Activated CD8-positive, alpha-beta memory T cell treated with anti-CD3 and anti-CD28 coated beads, Interleukin-2, amount 50 U/mL, for 24 hours (primary cell): ENCODE results near the gene PHF19.
A peak's percentile ranks its signal among the peaks of the same experiment; 100 is the strongest.

Source experiments
- DNase-seq: peaks from one replicate; pipeline ENCODE4 v3.0.0-alpha.2; 2020; ENCODE audit errors: extremely low read depth

Gene PHF19

DNA sequence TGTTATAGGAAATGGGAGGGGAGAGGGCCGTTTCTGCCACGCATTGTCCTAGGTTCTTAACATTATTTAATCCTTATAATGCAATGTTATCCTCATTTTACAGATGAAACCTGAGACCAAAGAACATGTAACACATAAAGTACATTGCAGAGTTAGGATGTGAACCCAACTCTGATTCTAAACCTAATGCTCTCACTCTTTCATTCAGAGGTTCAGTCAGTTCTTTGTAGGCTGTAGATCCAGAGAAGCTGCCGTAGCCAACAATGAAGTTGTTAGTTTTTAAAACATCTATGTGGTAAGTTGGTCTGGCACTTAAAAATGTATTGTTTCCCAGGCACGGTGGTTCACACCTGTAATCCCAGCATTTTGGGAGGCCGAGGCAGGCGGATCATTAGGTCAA, 23.8 kb downstream of the PHF19 start:
- DNase-seq, result no peak

DNA sequence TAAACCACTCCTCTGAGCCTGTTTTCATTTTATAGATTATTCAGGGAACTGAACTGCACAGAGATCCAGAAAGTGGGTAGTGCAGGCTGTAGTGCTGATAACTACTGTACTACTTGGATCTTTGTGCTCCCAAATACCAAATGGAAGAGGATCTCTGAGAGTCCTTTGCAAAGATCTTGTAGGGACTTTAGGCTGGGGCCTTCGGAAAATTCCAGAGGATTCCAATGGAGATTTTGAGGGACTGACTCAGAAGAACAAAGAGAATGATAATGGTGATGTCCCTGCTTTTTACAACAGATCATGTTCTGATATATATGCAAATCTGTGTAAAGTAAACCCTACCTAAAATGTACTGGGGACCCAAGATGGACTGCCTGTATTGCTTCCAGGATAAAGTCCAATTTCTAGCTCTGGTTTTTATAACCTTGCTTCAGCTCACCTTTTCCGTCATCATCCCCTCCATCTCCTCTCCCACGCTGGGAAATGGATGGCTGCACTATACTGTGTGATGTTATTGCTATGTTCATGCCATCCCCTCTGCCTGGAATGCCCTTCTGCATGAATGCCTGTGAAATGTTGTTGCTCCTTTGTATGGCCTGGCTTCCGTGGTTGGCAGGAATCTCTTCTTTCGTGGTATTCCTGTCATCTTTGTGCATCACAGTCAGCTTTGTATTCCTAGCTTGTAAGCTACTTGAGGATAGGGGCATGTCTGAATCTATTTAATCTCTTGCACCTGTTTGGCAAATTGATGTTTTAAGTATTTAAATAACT, 24.6 kb downstream of the PHF19 start:
- no peak for DNase-seq

DNA sequence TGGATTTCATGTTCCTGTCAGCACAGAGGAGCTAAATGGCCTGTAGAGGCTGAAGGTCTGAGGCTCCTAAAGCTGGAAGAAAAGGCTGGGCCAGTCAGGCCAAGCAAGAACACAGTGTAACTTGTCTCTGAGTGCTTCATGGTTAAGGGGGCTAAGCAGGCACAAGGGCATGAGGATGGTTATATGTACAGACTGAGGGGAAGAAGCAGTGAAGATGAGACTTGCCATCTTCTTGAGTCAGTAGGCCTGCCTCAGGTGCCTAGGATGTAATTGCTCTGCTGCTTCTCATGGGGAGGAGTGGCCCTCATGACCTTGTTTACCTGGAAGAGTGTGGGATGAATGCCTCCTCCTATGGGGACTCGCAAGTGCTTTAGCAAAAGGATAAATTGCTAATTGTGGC, 25.5 kb downstream of the PHF19 start:
- DNase-seq, result no peak

DNA sequence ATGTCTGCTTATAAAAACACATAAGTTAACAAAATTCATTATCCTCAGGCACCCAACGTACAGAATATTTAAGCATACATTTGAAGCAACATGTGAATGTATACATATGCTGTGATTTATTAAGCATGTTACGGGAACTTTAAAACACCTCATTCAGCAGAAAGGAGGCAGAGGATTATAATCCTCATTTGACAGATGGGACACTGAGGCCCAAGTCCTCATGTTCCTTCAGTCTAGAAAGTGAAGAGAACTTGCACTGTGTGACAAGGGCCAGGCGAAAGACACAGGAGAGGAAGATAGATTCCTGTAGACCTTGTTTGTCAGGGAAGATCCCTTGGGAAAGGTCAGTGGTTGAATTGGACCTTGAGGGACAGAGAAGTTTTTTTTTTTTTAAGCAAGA, 26.7 kb downstream of the PHF19 start:
- DNase-seq, result no peak

DNA sequence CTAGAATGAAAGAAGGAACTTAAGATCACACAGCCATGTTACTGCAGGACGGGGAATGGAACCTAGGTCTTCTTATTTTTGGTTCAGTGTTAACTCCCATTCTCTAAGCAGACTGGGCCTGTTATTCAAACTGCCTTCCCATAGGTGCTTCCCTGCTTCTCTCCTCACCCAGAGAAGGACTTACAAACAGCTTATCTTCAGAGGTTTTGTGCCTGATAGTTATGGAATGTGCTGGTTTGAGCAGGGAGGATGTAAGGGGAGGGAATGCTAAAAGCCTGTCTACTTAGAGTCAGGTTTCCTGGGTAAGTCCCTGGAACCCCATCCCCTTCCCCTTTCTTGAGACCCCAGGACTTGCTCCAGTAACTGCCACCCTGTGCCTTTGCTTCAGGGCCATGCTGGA, 30.1 kb downstream of the PHF19 start:
- DNase-seq, result no peak

DNA sequence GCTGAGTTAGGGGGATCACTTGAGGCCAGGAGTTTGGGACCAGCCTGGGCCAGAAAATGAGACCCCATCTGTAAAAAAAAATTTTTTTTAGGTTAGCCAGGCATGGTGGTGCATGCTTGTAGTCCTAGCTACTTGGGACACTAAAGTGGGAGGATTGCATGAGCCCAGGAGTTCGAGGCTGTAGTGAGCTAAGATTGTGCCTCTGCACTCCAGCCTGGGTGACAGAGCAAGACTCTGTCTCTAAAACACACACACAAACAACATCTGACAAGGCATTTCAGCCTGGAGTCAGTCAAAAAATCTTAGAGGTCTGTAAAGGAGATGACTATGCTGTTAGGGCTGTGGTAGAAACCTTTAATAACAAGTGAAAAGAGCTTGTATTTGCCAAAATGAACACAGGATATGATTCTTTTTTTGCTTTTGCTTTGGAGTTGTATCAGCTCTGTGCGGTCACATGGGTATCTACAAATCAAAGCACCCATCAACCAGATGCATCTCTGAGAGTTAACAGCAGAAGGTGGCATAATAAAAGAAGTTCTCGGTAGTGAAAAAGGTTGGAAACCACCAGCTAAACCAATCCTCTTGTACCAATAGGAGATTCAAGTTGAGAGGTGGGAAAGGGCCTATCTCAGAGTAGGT, 30.6 kb downstream of the PHF19 start:
- no peak for DNase-seq

- no peak for DNase-seq
Measured at GRCh38 chr9:120845255-120845654, 31.7 kb downstream of the PHF19 start.

- peak; percentile 89 for DNase-seq
Measured at GRCh38 chr9:120842685-120843485, 34.1 kb downstream of the PHF19 start, which contains the start of gene PSMD5. PSMD5 (minus strand) TSS chr9:120842922; CDS start chr9:120842909, 13 bp downstream.

GRCh38 chr9:120841930-120842684, 34.9 kb downstream of the PHF19 start:
- DNase-seq, result no peak

DNA sequence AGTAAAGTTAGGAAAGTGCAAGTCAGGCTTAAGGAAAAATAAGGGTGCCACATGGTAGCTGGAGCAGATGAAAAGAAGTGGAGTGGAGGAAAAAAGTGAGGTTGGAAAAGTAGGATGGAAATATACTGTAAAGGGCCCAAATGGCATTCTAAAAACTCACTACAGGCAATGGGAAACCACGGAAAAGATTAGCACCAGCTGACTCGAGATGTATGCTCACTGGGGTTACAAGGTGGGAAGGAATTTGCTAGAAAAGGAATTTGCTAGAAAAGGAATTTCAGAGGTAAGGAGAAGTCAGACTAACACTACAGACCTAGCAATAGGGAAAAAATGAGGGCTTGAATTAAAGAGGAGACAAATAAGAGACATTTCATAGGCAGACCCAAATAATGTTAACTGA, 37.8 kb downstream of the PHF19 start:
- DNase-seq, result no peak

- no peak for DNase-seq
Measured at GRCh38 chr9:120837921-120838320, 39.1 kb downstream of the PHF19 start.

DNA sequence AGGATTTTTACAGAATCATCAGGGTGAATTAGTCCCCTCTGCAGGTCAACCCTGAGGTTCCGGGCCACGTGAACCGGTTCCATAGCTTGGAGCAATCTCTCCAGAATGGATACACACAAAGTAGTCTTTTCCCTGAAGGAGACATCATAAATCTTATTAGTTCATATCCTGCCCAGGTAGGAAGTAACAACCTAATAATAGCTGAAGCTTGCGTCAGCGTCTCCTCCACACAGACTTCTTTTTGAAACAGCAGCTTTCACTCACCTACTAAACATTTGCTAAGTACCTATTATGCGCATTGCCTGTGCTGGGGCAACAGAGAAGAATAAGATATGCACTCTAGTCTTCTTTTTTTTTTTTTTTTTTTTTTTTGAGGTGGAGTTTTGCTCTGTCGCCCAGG, 43.7 kb downstream of the PHF19 start:
- no peak for DNase-seq

GRCh38 chr9:120832807-120833206, 44.2 kb downstream of the PHF19 start:
- no peak for DNase-seq

GRCh38 chr9:120830865-120831264, 46.1 kb downstream of the PHF19 start:
- DNase-seq, result no peak

- DNase-seq, result no peak
Measured at GRCh38 chr9:120830151-120830550, 46.8 kb downstream of the PHF19 start.

- no peak for DNase-seq
Measured at GRCh38 chr9:120829650-120830049, 47.3 kb downstream of the PHF19 start.

DNA sequence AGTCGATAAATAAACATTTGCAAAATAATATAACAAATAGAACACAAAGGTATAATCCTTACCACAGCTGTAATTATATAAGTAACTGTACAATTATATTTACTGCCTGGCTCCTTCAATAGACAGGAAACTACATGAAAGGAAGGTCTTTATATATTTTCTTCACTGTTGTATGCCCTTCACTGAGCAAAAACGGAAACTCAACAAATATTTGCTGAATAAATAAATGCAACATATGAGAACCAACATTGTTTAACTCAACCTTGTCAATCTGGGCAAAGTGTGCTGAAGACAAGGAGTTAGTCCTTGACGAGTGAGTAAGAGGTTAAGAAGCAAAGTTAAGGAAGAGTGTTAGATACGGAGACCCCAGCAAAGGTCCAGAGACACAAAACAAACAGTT, 56.9 kb downstream of the PHF19 start:
- no peak for DNase-seq

DNA sequence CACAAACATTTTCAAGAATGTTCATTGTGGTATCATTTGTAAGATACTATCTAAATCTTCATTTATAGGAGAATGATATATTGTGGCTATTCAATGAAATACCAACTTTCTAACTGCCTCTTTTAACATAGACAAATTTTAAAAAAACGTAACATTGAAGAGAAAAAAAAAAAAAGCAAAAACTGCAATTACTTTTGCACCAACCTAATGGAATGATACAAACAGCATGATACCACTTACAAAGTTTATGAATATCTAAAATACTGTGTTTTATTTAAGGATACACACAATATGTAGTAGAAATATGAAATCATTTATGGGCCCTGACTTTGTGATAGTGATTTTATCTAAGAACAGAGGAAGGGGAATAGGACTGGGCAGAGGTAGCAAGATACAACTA, 58.4 kb downstream of the PHF19 start:
- no peak for DNase-seq

- DNase-seq, result no peak
Measured at GRCh38 chr9:120815075-120815474, 61.9 kb downstream of the PHF19 start.

DNA sequence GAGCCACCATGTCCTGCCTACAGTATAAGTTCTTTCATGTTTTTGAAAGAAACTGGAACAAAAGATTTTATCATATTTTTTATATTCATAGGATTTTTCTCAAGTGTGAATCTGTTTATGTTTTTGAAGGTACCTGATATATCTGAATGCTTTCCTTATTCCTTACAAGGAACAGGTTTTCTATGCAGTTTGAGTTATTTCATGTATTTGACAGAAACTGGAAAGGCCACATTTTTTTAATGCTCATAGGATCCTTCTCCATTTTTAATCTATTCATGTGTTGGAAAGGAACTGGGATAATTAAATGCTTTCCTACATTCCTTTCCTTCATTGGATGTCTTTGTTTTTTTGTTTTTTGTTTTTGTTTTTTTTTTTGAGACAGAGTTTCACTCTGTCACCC, 68.1 kb downstream of the PHF19 start:
- DNase-seq, result no peak

GRCh38 chr9:120807607-120808379, 69.2 kb downstream of the PHF19 start:
- no peak for DNase-seq
